ENCODE results near the gene GLI3. TPM values are rescaled to one million over a fixed set of nuclear protein-coding genes. Genes with fewer than 3 reads are reported as not detected.

The GLI3 gene
- total and polyA plus RNA-seq, 2 of the 4 experiments (the other 2 are of a cell fraction), result 1.3 to 3.9 TPM

DNA sequence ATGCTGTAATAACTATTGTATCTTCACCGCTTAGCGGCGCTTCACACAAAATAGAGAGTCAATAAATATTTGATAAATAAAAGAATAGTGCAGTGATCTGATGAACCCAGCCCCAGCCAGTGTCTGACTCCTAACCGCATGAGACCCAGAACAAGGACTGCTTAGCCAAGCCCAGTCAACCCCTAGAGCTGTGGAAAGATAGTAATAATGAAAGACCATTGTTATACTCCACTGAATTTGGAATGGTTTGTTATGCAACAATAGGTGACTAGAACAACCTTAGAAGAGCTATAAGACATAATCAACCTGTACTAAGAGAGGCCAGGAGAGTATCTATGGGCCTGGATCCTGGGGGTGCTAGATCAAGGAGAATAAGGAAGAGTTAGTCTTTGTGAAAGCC lies 303.6 kb downstream of the GLI3 start:
- DNase-seq (no peak), ATAC-seq (ENCODE audit: low read depth) (no peak)
- Histone ChIP-seq H2AFZ (replicated peaks; ENCODE audit: low read length, poor library complexity) (no peak overlapping the region), H4K91ac (ENCODE audit: insufficient read depth, low read depth, low read length) (no peak overlapping the region), H3K18ac (ENCODE audit: low read depth, low read length) (no peak overlapping the region), H2BK120ac (ENCODE audit: low read depth, low read length) (no peak overlapping the region), H3K27ac (ENCODE audit: insufficient read depth, low read length) (no peak overlapping the region), H3K79me1 (ENCODE audit: low read depth in 1 of 2, low read length in 2 of 2) (no peaks in the 10 kb centered on the region), H2BK20ac (ENCODE audit: low read depth, low read length) (no peak overlapping the region), H2BK5ac (ENCODE audit: low read depth, low read length, poor library complexity, severe bottlenecking) (no peak overlapping the region), H3K4me1 (ENCODE audit: control insufficient read depth, insufficient read depth, low read length) (peaks cover 13% of the 10 kb centered on the region), H3K9me3 (ENCODE audit: control insufficient read depth, insufficient read depth, low read length) (no peaks in the 10 kb centered on the region), H3K4me2 (ENCODE audit: low read depth, low read length) (no peak overlapping the region), H3K4ac (ENCODE audit: low read depth, low read length) (no peak overlapping the region), H3K27me3 (ENCODE audit: control insufficient read depth, insufficient read depth, low read length) (no peaks in the 10 kb centered on the region), H4K5ac (ENCODE audit: low read depth, low read length) (no peak overlapping the region), H3K23ac (ENCODE audit: low read depth, low read length) (no peak overlapping the region), H4K8ac (ENCODE audit: low read depth in 2 of 2, low read length in 2 of 2) (no peak overlapping the region), H3K56ac (ENCODE audit: extremely low read depth, insufficient read depth, low read length) (no peak overlapping the region), H2BK15ac (ENCODE audit: low read depth, low read length) (no peak overlapping the region), H2AK9ac (replicated peaks; ENCODE audit: low read depth, low read length, poor library complexity) (no peak overlapping the region), H3K36me3 (ENCODE audit: control insufficient read depth, insufficient read depth, low read length) (no peaks in the 10 kb centered on the region), H3K14ac (replicated peaks; ENCODE audit: low read depth, low read length) (no peak overlapping the region), H3K9me1 (ENCODE audit: insufficient read depth, low read length) (no peaks in the 10 kb centered on the region), H3K9ac (ENCODE audit: low read depth, low read length) (no peak overlapping the region), H2AK5ac (ENCODE audit: low read depth, low read length) (no peak overlapping the region), H4K20me1 (ENCODE audit: insufficient read depth, low read length) (no peaks in the 10 kb centered on the region), H3K4me3 (ENCODE audit: insufficient read depth, low read depth, low read length) (no peak overlapping the region)
- dilution Hi-C loops (cut with HindIII; ENCODE audit: low sequenced_read_pairs, unreplicated experiment), result no loop called here
- no peak for TF ChIP-seq MAFK (IDR thresholded peaks at IDR 0.05; ENCODE audit: low read depth, low read length)
- no peak for TF ChIP-seq MXI1 (IDR thresholded peaks at IDR 0.05; ENCODE audit: borderline replicate concordance, low read depth, low read length)
- intact Hi-C loops (cut with micrococcal nuclease), result no loop called here
- in situ Hi-C loops (cut with MboI; ENCODE audit: low sequenced_read_pairs), result no loop called here
- no TSS peak for BruUV-seq (replicated peaks)
- WGBS, 2 experiments (ENCODE audit: extremely low coverage in 2 of 2, insufficient read length in 1 of 2), result no CpG with 5 or more reads among the region's 4 CpGs
- POLR2A ChIA-PET (ENCODE audit: unreplicated experiment), result interaction anchor here (0.6 kb wide), 1 partner anchor 123 kb away, joined by 3 read pairs; no protein-coding TSS in a partner anchor
- CTCF ChIA-PET, result interaction anchor here (1.1 kb wide), 1 partner anchor 943 kb away, joined by 3 read pairs; no protein-coding TSS in a partner anchor

All from IMR-90 (cell line).